Stimulated activated naive CD8-positive, alpha-beta T cell treated with anti-CD3 and anti-CD28 coated beads, Interleukin-15, Interleukin-2, amounts not matched to agents 100 ng/mL and 50 ng/mL, for 24 hours (primary cell): ENCODE measurements around the gene SLC28A1.
"Not testable (repeated sequence)": the region's sequence is repeated elsewhere in the genome, so short reads cannot be mapped to it uniquely, and the experiment has no call there.

ENCODE experiments used
- H3K27ac Mint-ChIP-seq: one replicate; pipeline ENCODE4 v1.8.0; 2021; ENCODE audit warnings: mild to moderate bottlenecking, mixed read lengths
- H3K27me3 Mint-ChIP-seq: one replicate; pipeline ENCODE4 v1.8.0; 2021; ENCODE audit warnings: mixed read lengths
- H3K36me3 Mint-ChIP-seq: one replicate; pipeline ENCODE4 v1.8.0; 2021; ENCODE audit warnings: low read depth, mixed read lengths
- H3K4me1 Mint-ChIP-seq: one replicate; pipeline ENCODE4 v1.8.0; 2021; ENCODE audit warnings: low read depth, mixed read lengths
- H3K4me3 Mint-ChIP-seq: one replicate; pipeline ENCODE4 v1.8.0; 2021; ENCODE audit warnings: mild to moderate bottlenecking, mixed read lengths
- H3K9me3 Mint-ChIP-seq: one replicate; pipeline ENCODE4 v1.8.0; 2021; ENCODE audit warnings: mixed read lengths

SLC28A1 gene

GRCh38 chr15:84983711-84984110 is 99.2 kb downstream of the SLC28A1 start:
- Mint-ChIP-seq H3K4me1 (peaks cover 64% of the 10 kb centered on the region), H3K27me3 (no peaks in the 10 kb centered on the region), H3K4me3 (peak overlapping the region; percentile 93), H3K36me3 (peaks cover 4% of the 10 kb centered on the region), H3K9me3 (no peaks in the 10 kb centered on the region), H3K27ac (no peak overlapping the region)

- Mint-ChIP-seq H3K27ac (no peak overlapping the region), H3K4me3 (no peak overlapping the region), H3K9me3 (no peaks in the 10 kb centered on the region), H3K27me3 (no peaks in the 10 kb centered on the region), H3K4me1 (peaks cover 72% of the 10 kb centered on the region), H3K36me3 (peaks cover 4% of the 10 kb centered on the region)
These were observed 100.7 kb downstream of the SLC28A1 start for GRCh38 chr15:84985158-84985557.

- not testable (repeated sequence) for H3K27me3 Mint-ChIP-seq, H3K36me3 Mint-ChIP-seq, H3K4me3 Mint-ChIP-seq, H3K27ac Mint-ChIP-seq, H3K9me3 Mint-ChIP-seq
- H3K4me1 Mint-ChIP-seq = peaks cover 92% of the 10 kb centered on the region
These were observed 102.9 kb downstream of the SLC28A1 start for GRCh38 chr15:84987351-84987750.

- H3K36me3 Mint-ChIP-seq = peaks cover 7% of the 10 kb centered on the region
- peak overlapping the region; percentile 9 for H3K27ac Mint-ChIP-seq
- peak overlapping the region; percentile 15 for H3K4me3 Mint-ChIP-seq
- peaks cover 92% of the 10 kb centered on the region for H3K4me1 Mint-ChIP-seq
- H3K27me3 Mint-ChIP-seq = no peaks in the 10 kb centered on the region
- no peaks in the 10 kb centered on the region for H3K9me3 Mint-ChIP-seq
These were observed 103.6 kb downstream of the SLC28A1 start for GRCh38 chr15:84987949-84988624.

- Mint-ChIP-seq H3K9me3 (no peaks in the 10 kb centered on the region), H3K4me3 (no peak overlapping the region), H3K27ac (no peak overlapping the region), H3K4me1 (peaks cover 85% of the 10 kb centered on the region), H3K27me3 (no peaks in the 10 kb centered on the region), H3K36me3 (peaks cover 10% of the 10 kb centered on the region)
These were observed 104.6 kb downstream of the SLC28A1 start for GRCh38 chr15:84988909-84989644.

GRCh38 chr15:84990507-84990906 is 106.0 kb downstream of the SLC28A1 start:
- Mint-ChIP-seq H3K4me1 (peaks cover 77% of the 10 kb centered on the region), H3K36me3 (peaks cover 11% of the 10 kb centered on the region), H3K27me3 (no peaks in the 10 kb centered on the region), H3K27ac (no peak overlapping the region), H3K4me3 (no peak overlapping the region), H3K9me3 (no peaks in the 10 kb centered on the region)

- H3K4me1 Mint-ChIP-seq = peaks cover 76% of the 10 kb centered on the region
- H3K27me3 Mint-ChIP-seq = no peaks in the 10 kb centered on the region
- H3K27ac Mint-ChIP-seq = peak overlapping the region; percentile 48
- H3K4me3 Mint-ChIP-seq = no peak overlapping the region
- no peaks in the 10 kb centered on the region for H3K9me3 Mint-ChIP-seq
- peaks cover 11% of the 10 kb centered on the region for H3K36me3 Mint-ChIP-seq
These were observed 106.7 kb downstream of the SLC28A1 start for GRCh38 chr15:84991014-84991712.

- H3K36me3 Mint-ChIP-seq = peaks cover 7% of the 10 kb centered on the region
- peak overlapping the region; percentile 94 for H3K27ac Mint-ChIP-seq
- peak overlapping the region; percentile 56 for H3K4me3 Mint-ChIP-seq
- no peaks in the 10 kb centered on the region for H3K27me3 Mint-ChIP-seq
- H3K4me1 Mint-ChIP-seq = peaks cover 66% of the 10 kb centered on the region
- H3K9me3 Mint-ChIP-seq = no peaks in the 10 kb centered on the region
These were observed 107.9 kb downstream of the SLC28A1 start for GRCh38 chr15:84992157-84992944.
